HEK293 (cell line): ENCODE measurements around the gene CLCNKA.

Experiments
- CTCF ChIA-PET: fragments of 350-600 bp; formaldehyde crosslinking; extraction: SDS; loops from one replicate; lab custom pipeline; 2021; ENCODE audit warnings: antibody characterized with exemption; lab: Yijun Ruan, JAX
- POLR2A ChIA-PET: fragments of 300-600 bp; formaldehyde crosslinking; extraction: SDS; loops from one replicate; lab custom pipeline; 2020; ENCODE audit warnings: antibody characterized with exemption, inconsistent platforms; lab: Yijun Ruan, JAX
- H3K27ac ChIP-seq: fragments of 200-500 bp; sonication (Bioruptor generic); 2 replicates; pipeline ENCODE4 v1.5.1; 2014; ENCODE audit warnings: low read depth, low read length, control low read depth, inconsistent platforms; ENCODE audit errors: extremely low read depth
- H3K36me3 ChIP-seq, 2 experiments: fragments of 200-500 bp in 1 of 2; sonication (Bioruptor generic) in 1 of 2; 1 replicate in 1 of 2; 2 replicates in 1 of 2; pipeline ENCODE4 v1.5.1; 2014 to 2017; ENCODE audit warnings: inconsistent platforms in 2 of 2, low read length in 2 of 2; ENCODE audit not compliant: control insufficient read depth in 2 of 2, insufficient read depth in 1 of 2
- H3K4me1 ChIP-seq: fragments of 200-500 bp; sonication (Bioruptor generic); 2 replicates; pipeline ENCODE4 v1.5.1; 2014; ENCODE audit warnings: mild to moderate bottlenecking, low read length, inconsistent platforms; ENCODE audit not compliant: control insufficient read depth, insufficient read depth
- H3K4me3 ChIP-seq: 2 replicates; pipeline ENCODE4 v1.5.1; 2011; ENCODE audit warnings: low read depth, mild to moderate bottlenecking, control low read depth, low read length, moderate library complexity
- H3K9me3 ChIP-seq: fragments of 200-500 bp; sonication (Bioruptor generic); 2 replicates; pipeline ENCODE4 v1.5.1; 2014; ENCODE audit warnings: low read depth, low read length, inconsistent platforms; ENCODE audit not compliant: control insufficient read depth, insufficient read depth
- GFI1B ChIP-seq: fragments of 450-650 bp; formaldehyde crosslinking; IDR thresholded peaks from 2 replicates; pipeline ENCODE4 v1.5.1; 2016; ENCODE audit warnings: missing biosample characterization, missing genetic modification characterization
- MYNN ChIP-seq: fragments of 450-650 bp; formaldehyde crosslinking; IDR thresholded peaks from 2 replicates; pipeline ENCODE4 v1.5.1; 2016; ENCODE audit warnings: missing biosample characterization, missing genetic modification characterization, borderline replicate concordance
- REPIN1 ChIP-seq: fragments of 450-650 bp; formaldehyde crosslinking; IDR thresholded peaks from 2 replicates; pipeline ENCODE4 v1.5.1; 2017; ENCODE audit warnings: missing biosample characterization, missing genetic modification characterization, low read depth
- SP2 ChIP-seq: fragments of 450-650 bp; formaldehyde crosslinking; IDR thresholded peaks from 2 replicates; pipeline ENCODE4 v1.5.1; 2016; ENCODE audit warnings: missing biosample characterization, missing genetic modification characterization
- YY1 ChIP-seq: fragments of 450-650 bp; formaldehyde crosslinking; IDR thresholded peaks from 2 replicates; pipeline ENCODE4 v1.5.1; 2018; ENCODE audit warnings: missing biosample characterization, missing genetic modification characterization
- ZBTB1 ChIP-seq: fragments of 450-650 bp; formaldehyde crosslinking; IDR thresholded peaks from 2 replicates; pipeline ENCODE4 v1.5.1; 2016; ENCODE audit warnings: missing biosample characterization, missing genetic modification characterization
- ZBTB8A ChIP-seq: fragments of 450-650 bp; formaldehyde crosslinking; IDR thresholded peaks from 2 replicates; pipeline ENCODE4 v1.5.1; 2016; ENCODE audit warnings: missing biosample characterization, missing genetic modification characterization
- ZNF10 ChIP-seq: fragments of 450-650 bp; formaldehyde crosslinking; IDR thresholded peaks from 2 replicates; pipeline ENCODE4 v1.5.1; 2017; ENCODE audit warnings: missing biosample characterization, missing genetic modification characterization
- ZNF292 ChIP-seq: fragments of 450-650 bp; formaldehyde crosslinking; IDR thresholded peaks from 2 replicates; pipeline ENCODE4 v1.5.1; 2016; ENCODE audit warnings: low read depth, missing biosample characterization, missing genetic modification characterization, borderline replicate concordance
- ZNF311 ChIP-seq: fragments of 450-650 bp; formaldehyde crosslinking; IDR thresholded peaks from 2 replicates; pipeline ENCODE4 v1.5.1; 2017; ENCODE audit warnings: missing biosample characterization, missing genetic modification characterization, borderline replicate concordance
- ZNF324 ChIP-seq: fragments of 450-650 bp; formaldehyde crosslinking; IDR thresholded peaks from 2 replicates; pipeline ENCODE4 v1.5.1; 2016; ENCODE audit warnings: missing biosample characterization, missing genetic modification characterization
- ZNF335 ChIP-seq: fragments of 450-650 bp; formaldehyde crosslinking; conservative IDR thresholded peaks from 2 replicates; pipeline ENCODE4 v1.5.1; 2016; ENCODE audit warnings: missing biosample characterization, missing genetic modification characterization
- ZNF473 ChIP-seq: fragments of 450-650 bp; formaldehyde crosslinking; IDR thresholded peaks from 2 replicates; pipeline ENCODE4 v1.5.1; 2017; ENCODE audit warnings: missing biosample characterization, missing genetic modification characterization
- ZNF530 ChIP-seq: fragments of 450-650 bp; formaldehyde crosslinking; IDR thresholded peaks from 2 replicates; pipeline ENCODE4 v1.5.1; 2016; ENCODE audit warnings: low read depth, missing biosample characterization, missing genetic modification characterization
- ZNF621 ChIP-seq: fragments of 450-650 bp; formaldehyde crosslinking; IDR thresholded peaks from 2 replicates; pipeline ENCODE4 v1.5.1; 2017; ENCODE audit warnings: missing biosample characterization, missing genetic modification characterization
- ZNF658 ChIP-seq: fragments of 450-650 bp; formaldehyde crosslinking; IDR thresholded peaks from 2 replicates; pipeline ENCODE4; 2016; ENCODE audit warnings: missing biosample characterization, missing genetic modification characterization
- ZNF670 ChIP-seq: fragments of 450-650 bp; formaldehyde crosslinking; IDR thresholded peaks from 2 replicates; pipeline ENCODE4 v1.5.1; 2016; ENCODE audit warnings: missing biosample characterization, missing genetic modification characterization, low read depth
- ZNF692 ChIP-seq: fragments of 450-650 bp; formaldehyde crosslinking; IDR thresholded peaks from 2 replicates; pipeline ENCODE4 v1.5.1; 2016; ENCODE audit warnings: missing biosample characterization, missing genetic modification characterization
- ZNF701 ChIP-seq: fragments of 450-650 bp; formaldehyde crosslinking; IDR thresholded peaks from 2 replicates; pipeline ENCODE4 v1.5.1; 2016; ENCODE audit warnings: missing biosample characterization, missing genetic modification characterization
- ZNF707 ChIP-seq: fragments of 450-650 bp; formaldehyde crosslinking; IDR thresholded peaks from 2 replicates; pipeline ENCODE4 v1.5.1; 2016; ENCODE audit warnings: missing biosample characterization, missing genetic modification characterization
- ZNF768 ChIP-seq: fragments of 450-650 bp; formaldehyde crosslinking; IDR thresholded peaks from 2 replicates; pipeline ENCODE4 v1.5.1; 2018; ENCODE audit warnings: missing biosample characterization, mild to moderate bottlenecking, missing genetic modification characterization
- ZNF830 ChIP-seq: fragments of 450-650 bp; IDR thresholded peaks from 2 replicates; pipeline ENCODE4 v1.5.0; 2018; ENCODE audit warnings: missing biosample characterization, missing genetic modification characterization, low read depth, mild to moderate bottlenecking, moderate library complexity
- TF ChIP-seq, protein P1 (sequence below): fragments of 450-650 bp; formaldehyde crosslinking; IDR thresholded peaks from 2 replicates; pipeline ENCODE4 v1.5.1; 2016; ENCODE audit warnings: missing biosample characterization, missing genetic modification characterization
- TF ChIP-seq, protein P2 (sequence below): fragments of 450-650 bp; formaldehyde crosslinking; IDR thresholded peaks from 2 replicates; pipeline ENCODE4; 2016; ENCODE audit warnings: missing biosample characterization, missing genetic modification characterization
- TF ChIP-seq, protein P3 (sequence below): fragments of 450-650 bp; formaldehyde crosslinking; IDR thresholded peaks from 2 replicates; pipeline ENCODE4 v1.5.1; 2016; ENCODE audit warnings: missing biosample characterization, missing genetic modification characterization

Gene CLCNKA

GRCh38 chr1:15973772-15974171 lies 48.1 kb upstream of the CLCNKA start (continued):
- TF ChIP-seq ZNF692 (tag by site-specific recombination) (no peak), ZNF324 (tag by site-specific recombination) (no peak)

DNA sequence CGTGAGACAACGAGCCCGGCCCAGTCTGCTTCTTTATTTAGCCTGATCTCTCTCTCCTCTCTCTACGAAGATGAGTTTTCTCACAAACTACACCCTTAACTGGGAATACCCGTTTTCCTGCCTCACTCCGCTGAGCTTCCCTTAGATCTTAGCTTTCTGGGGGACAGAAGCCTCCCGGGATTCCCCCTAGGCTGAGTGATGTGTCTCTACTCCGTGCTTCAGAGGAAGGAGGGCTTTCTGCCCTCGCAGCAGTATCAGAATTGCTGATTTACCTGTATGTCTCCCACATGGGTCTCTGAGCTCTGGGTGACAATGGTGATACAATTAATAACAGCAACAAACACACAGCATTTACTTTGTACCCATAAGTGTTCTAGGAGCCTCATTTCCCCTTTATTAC lies 47.0 kb upstream of the CLCNKA start:
- peak overlapping the region; percentile 20; the same call in 1 of the 2 replicates for H3K27ac ChIP-seq
- CTCF ChIA-PET = interaction anchor here (1.0 to 3.2 kb wide), 3 partner anchors 11 to 160 kb away, joined by 4 to 16 read pairs (median 4); no protein-coding TSS in a partner anchor
- no peaks in the 10 kb centered on the region for H3K9me3 ChIP-seq
- POLR2A ChIA-PET = interaction anchor here (0.5 to 1.8 kb wide), 7 partner anchors 23 to 243 kb away, joined by 3 to 6 read pairs (median 4); no protein-coding TSS in a partner anchor
- no peaks in the 10 kb centered on the region for H3K4me1 ChIP-seq
- peak overlapping the region; percentile 98 for H3K4me3 ChIP-seq
- TF ChIP-seq ZNF530 (tag by site-specific recombination) = no peak
- TF ChIP-seq, protein P1, sequence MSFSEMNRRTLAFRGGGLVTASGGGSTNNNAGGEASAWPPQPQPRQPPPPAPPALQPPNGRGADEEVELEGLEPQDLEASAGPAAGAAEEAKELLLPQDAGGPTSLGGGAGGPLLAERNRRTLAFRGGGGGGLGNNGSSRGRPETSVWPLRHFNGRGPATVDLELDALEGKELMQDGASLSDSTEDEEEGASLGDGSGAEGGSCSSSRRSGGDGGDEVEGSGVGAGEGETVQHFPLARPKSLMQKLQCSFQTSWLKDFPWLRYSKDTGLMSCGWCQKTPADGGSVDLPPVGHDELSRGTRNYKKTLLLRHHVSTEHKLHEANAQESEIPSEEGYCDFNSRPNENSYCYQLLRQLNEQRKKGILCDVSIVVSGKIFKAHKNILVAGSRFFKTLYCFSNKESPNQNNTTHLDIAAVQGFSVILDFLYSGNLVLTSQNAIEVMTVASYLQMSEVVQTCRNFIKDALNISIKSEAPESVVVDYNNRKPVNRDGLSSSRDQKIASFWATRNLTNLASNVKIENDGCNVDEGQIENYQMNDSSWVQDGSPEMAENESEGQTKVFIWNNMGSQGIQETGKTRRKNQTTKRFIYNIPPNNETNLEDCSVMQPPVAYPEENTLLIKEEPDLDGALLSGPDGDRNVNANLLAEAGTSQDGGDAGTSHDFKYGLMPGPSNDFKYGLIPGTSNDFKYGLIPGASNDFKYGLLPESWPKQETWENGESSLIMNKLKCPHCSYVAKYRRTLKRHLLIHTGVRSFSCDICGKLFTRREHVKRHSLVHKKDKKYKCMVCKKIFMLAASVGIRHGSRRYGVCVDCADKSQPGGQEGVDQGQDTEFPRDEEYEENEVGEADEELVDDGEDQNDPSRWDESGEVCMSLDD = no peak
- no peak for TF ChIP-seq ZNF10 (tag by site-specific recombination)
- no peak for TF ChIP-seq ZBTB8A
- 0 out of 2 replicates have a peak, but pooled peaks have one; percentile 13 for TF ChIP-seq ZNF768
- no peak for TF ChIP-seq ZNF658 (tag by site-specific recombination)
- no peak for TF ChIP-seq SP2 (tag by site-specific recombination)
- no peak for TF ChIP-seq ZNF707
- peaks cover 0 to 30% of the 10 kb centered on the region in 2 experiments; a peak in 2 of 3 replicates for H3K36me3 ChIP-seq

DNA sequence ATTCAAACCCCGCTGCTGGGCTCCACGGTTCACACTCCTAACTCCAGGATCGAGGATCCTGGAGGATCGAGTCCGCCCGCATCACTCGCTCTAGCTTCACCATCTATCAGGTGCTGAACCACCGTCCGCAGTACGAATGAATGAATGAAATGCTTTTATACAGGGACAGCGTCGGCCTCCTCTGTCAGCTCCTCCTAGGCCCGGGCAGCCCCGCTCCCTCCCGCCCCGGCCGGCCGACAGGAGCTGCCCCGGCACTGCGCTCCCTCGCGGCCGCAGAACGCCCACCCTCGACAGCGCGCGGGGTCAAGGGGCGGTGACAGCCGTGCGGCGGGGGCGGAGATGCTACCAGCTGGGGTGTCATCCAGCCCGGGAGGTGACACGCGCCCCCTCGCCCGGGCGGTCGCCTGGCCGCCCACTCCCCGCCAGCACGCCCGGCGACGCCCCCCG lies 46.5 kb upstream of the CLCNKA start:
- ChIA-PET CTCF (interaction anchor here (0.8 to 3.2 kb wide), 7 partner anchors 11 to 389 kb away, joined by 3 to 16 read pairs (median 5); no protein-coding TSS in a partner anchor), POLR2A (interaction anchor here (0.8 to 1.8 kb wide), 9 partner anchors 12 to 242 kb away, joined by 3 to 6 read pairs (median 4); partner anchors contain the start of gene SPEN)
- Histone ChIP-seq H3K4me3 (peak overlapping the region; percentile 98), H3K27ac (peak overlapping the region; percentile 44; the same call in 1 of the 2 replicates), H3K36me3 (peaks cover 0 to 26% of the 10 kb centered on the region in 2 experiments; a peak in 2 of 3 replicates), H3K4me1 (no peaks in the 10 kb centered on the region), H3K9me3 (no peaks in the 10 kb centered on the region)
- TF ChIP-seq, protein P2, sequence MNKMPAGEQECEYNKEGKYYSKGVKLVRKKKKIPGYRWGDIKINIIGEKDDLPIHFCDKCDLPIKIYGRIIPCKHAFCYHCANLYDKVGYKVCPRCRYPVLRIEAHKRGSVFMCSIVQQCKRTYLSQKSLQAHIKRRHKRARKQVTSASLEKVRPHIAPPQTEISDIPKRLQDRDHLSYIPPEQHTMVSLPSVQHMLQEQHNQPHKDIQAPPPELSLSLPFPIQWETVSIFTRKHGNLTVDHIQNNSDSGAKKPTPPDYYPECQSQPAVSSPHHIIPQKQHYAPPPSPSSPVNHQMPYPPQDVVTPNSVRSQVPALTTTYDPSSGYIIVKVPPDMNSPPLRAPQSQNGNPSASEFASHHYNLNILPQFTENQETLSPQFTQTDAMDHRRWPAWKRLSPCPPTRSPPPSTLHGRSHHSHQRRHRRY (tag by site-specific recombination) = no peak
- no peak for TF ChIP-seq ZBTB1 (tag by site-specific recombination)
- TF ChIP-seq ZNF335 (tag by site-specific recombination) = peak; percentile 62
- TF ChIP-seq ZNF621 (tag by site-specific recombination) = no peak
- no peak for TF ChIP-seq ZNF292 (tag by site-specific recombination)
- TF ChIP-seq ZNF830 (tag by site-specific recombination) = no peak
- no peak for TF ChIP-seq GFI1B (tag by site-specific recombination)
- TF ChIP-seq, protein P3, sequence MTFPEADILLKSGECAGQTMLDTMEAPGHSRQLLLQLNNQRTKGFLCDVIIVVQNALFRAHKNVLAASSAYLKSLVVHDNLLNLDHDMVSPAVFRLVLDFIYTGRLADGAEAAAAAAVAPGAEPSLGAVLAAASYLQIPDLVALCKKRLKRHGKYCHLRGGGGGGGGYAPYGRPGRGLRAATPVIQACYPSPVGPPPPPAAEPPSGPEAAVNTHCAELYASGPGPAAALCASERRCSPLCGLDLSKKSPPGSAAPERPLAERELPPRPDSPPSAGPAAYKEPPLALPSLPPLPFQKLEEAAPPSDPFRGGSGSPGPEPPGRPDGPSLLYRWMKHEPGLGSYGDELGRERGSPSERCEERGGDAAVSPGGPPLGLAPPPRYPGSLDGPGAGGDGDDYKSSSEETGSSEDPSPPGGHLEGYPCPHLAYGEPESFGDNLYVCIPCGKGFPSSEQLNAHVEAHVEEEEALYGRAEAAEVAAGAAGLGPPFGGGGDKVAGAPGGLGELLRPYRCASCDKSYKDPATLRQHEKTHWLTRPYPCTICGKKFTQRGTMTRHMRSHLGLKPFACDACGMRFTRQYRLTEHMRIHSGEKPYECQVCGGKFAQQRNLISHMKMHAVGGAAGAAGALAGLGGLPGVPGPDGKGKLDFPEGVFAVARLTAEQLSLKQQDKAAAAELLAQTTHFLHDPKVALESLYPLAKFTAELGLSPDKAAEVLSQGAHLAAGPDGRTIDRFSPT (tag by site-specific recombination) = no peak
- no peak for TF ChIP-seq ZNF701 (tag by site-specific recombination)
- no peak for TF ChIP-seq ZNF473 (tag by site-specific recombination)
- no peak for TF ChIP-seq ZNF692 (tag by site-specific recombination)
- TF ChIP-seq YY1 (tag by site-specific recombination) = no peak
- TF ChIP-seq MYNN = no peak
- no peak for TF ChIP-seq REPIN1 (tag by site-specific recombination)
- no peak for TF ChIP-seq ZNF670 (tag by site-specific recombination)
- TF ChIP-seq ZNF10 (tag by site-specific recombination) = peak; percentile 86
- TF ChIP-seq ZNF311 (tag by site-specific recombination) = no peak
